Left renal cortex interstitium (tissue), 4 donors: ENCODE data around the gene UBE2G2. TPM values are rescaled to one million over a fixed set of nuclear protein-coding genes. Genes with fewer than 3 reads are reported as not detected.

Source experiments
- DNase-seq, 4 donors: peaks; one replicate each; pipeline ENCODE4 v3.0.0-alpha.2; 2013; ENCODE audit warnings: low read depth in 4 of 4, low spot score in 2 of 4, missing footprints in 1 of 4
- polyA plus RNA-seq, 4 donors: library from polyadenylated mRNA; unstranded; fragments of 120-200 nt; gene quantifications; one replicate each; pipeline ENCODE4 v1.2.1, GENCODE V29; 2013; ENCODE audit not compliant: insufficient read length in 4 of 4

Gene UBE2G2
- polyA plus RNA-seq, 4 donors, result 66.0 to 141 (median 107) TPM

GRCh38 chr21:44792702-44793591, 8.7 kb downstream of the UBE2G2 start:
- peak in 1 of 4 donors; percentile 51 for DNase-seq

GRCh38 chr21:44791993-44792392, 9.6 kb downstream of the UBE2G2 start:
- no peak for DNase-seq

- DNase-seq, result no peak
Observed at GRCh38 chr21:44791246-44791645, 10.4 kb downstream of the UBE2G2 start.

GRCh38 chr21:44790368-44790767, 11.3 kb downstream of the UBE2G2 start:
- no peak for DNase-seq

GRCh38 chr21:44789880-44790279, 11.7 kb downstream of the UBE2G2 start:
- no peak for DNase-seq

GRCh38 chr21:44785620-44786335, 15.8 kb downstream of the UBE2G2 start:
- no peak for DNase-seq

- no peak for DNase-seq
Observed at GRCh38 chr21:44784810-44785209, 16.8 kb downstream of the UBE2G2 start.

- no peak for DNase-seq
Observed at GRCh38 chr21:44783020-44783696, 18.5 kb downstream of the UBE2G2 start.

GRCh38 chr21:44780767-44781459, 20.7 kb downstream of the UBE2G2 start:
- DNase-seq, result no peak

GRCh38 chr21:44780137-44780502, 21.5 kb downstream of the UBE2G2 start:
- no peak for DNase-seq

- DNase-seq, result no peak
Observed at GRCh38 chr21:44779417-44780136, 22.0 kb downstream of the UBE2G2 start.

- DNase-seq, result no peak
Observed at GRCh38 chr21:44778983-44779382, 22.6 kb downstream of the UBE2G2 start.

GRCh38 chr21:44778499-44778911, 23.1 kb downstream of the UBE2G2 start:
- no peak for DNase-seq

GRCh38 chr21:44778094-44778493, 23.5 kb downstream of the UBE2G2 start:
- DNase-seq, result no peak

- DNase-seq, result no peak
Observed at GRCh38 chr21:44774972-44775371, 26.6 kb downstream of the UBE2G2 start.

- peak in 2 of 4 donors; percentile 63 to 68 for DNase-seq
Observed at GRCh38 chr21:44773291-44773932, 28.2 kb downstream of the UBE2G2 start.

- no peak for DNase-seq
Observed at GRCh38 chr21:44771896-44772525, 29.6 kb downstream of the UBE2G2 start.

GRCh38 chr21:44767834-44768831, 33.5 kb downstream of the UBE2G2 start:
- DNase-seq, result no peak
